GM21529 (cell line): ENCODE data around the gene LUC7L.
"Not testable (repeated sequence)": the region's sequence is repeated elsewhere in the genome, so short reads cannot be mapped to it uniquely, and the experiment has no call there.

ENCODE experiments used
- ATAC-seq: cut with Tn5 transposase; IDR thresholded peaks from one replicate; pipeline ENCODE4 v1.9.1; 2021; ENCODE audit not compliant: unreplicated experiment

LUC7L gene

GRCh38 chr16:180681-181564, 48.3 kb downstream of the LUC7L start:
- ATAC-seq, result peak; percentile 49

- no peak for ATAC-seq
Measured at GRCh38 chr16:180101-180675, 49.1 kb downstream of the LUC7L start, which contains the start of gene HBQ1. TSS of gene HBQ1 (plus strand) at chr16:180459. CDS start at chr16:180487, 28 bp downstream.

GRCh38 chr16:179211-180092, 49.8 kb downstream of the LUC7L start:
- ATAC-seq, result no peak

GRCh38 chr16:178668-179015, 50.6 kb downstream of the LUC7L start:
- no peak for ATAC-seq

GRCh38 chr16:177981-178667, 51.1 kb downstream of the LUC7L start:
- no peak for ATAC-seq

GRCh38 chr16:177394-177822, 51.8 kb downstream of the LUC7L start:
- no peak for ATAC-seq

GRCh38 chr16:176477-177382, 52.5 kb downstream of the LUC7L start, which contains the start of gene HBA1:
TSS of gene HBA1 (plus strand) at chr16:176680. CDS start at chr16:176717, 37 bp downstream.
- not testable (repeated sequence) for ATAC-seq

GRCh38 chr16:176006-176405, 53.2 kb downstream of the LUC7L start:
- ATAC-seq, result not testable (repeated sequence)

GRCh38 chr16:175011-175949, 54.0 kb downstream of the LUC7L start:
- ATAC-seq, result no peak

- not testable (repeated sequence) for ATAC-seq
Measured at GRCh38 chr16:173928-174769, 55.1 kb downstream of the LUC7L start.

- not testable (repeated sequence) for ATAC-seq
Measured at GRCh38 chr16:173211-173854, 55.9 kb downstream of the LUC7L start.

- ATAC-seq, result not testable (repeated sequence)
Measured at GRCh38 chr16:172374-172941, 56.8 kb downstream of the LUC7L start, which contains the start of gene HBA2. TSS of gene HBA2 (plus strand) at chr16:172876. CDS start at chr16:172913, 37 bp downstream.

- ATAC-seq, result no peak
Measured at GRCh38 chr16:170788-171187, 58.5 kb downstream of the LUC7L start.

GRCh38 chr16:170088-170507, 59.2 kb downstream of the LUC7L start:
- ATAC-seq, result not testable (repeated sequence)

- no peak for ATAC-seq
Measured at GRCh38 chr16:169014-169413, 60.2 kb downstream of the LUC7L start.

GRCh38 chr16:168424-168823, 60.8 kb downstream of the LUC7L start:
- ATAC-seq, result no peak
